Amniotic stem cell (primary cell): ENCODE results near the gene DNAL1.
A peak's percentile ranks its signal among the peaks of the same experiment; 100 is the strongest.
"Not testable (repeated sequence)": the region's sequence is repeated elsewhere in the genome, so short reads cannot be mapped to it uniquely, and the experiment has no call there.

Source experiments
- DNase-seq: peaks from one replicate; lab custom pipeline; 2025; lab: John Stamatoyannopoulos, UW

The DNAL1 gene

GRCh38 chr14:73640796-73641365 lies 3.9 kb upstream of the DNAL1 start:
- no peak for DNase-seq

GRCh38 chr14:73645248-73645610 lies 443 bp downstream of the DNAL1 start:
- DNase-seq, result no peak

- no peak for DNase-seq
These were observed 6.2 kb downstream of the DNAL1 start for GRCh38 chr14:73651005-73651404.

GRCh38 chr14:73655851-73656250 lies 11.1 kb downstream of the DNAL1 start:
- DNase-seq, result no peak

DNA sequence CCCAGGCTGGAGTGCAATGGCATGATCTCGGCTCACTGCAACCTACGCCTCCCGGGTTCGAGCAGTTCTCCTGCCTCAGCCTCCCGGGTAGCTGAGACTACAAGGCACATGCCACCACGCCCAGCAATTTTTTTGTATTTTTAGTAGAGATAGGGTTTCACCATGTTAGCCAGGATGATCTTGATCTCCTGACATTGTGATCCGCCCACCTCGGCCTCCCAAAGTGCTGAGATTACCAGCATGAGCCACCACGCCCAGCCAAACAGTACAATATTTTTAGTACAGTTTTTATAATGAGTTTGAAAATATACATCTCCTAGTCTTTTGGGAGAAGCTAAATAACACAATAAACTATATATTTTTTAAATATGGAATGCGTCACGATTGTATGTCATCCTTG lies 14.4 kb downstream of the DNAL1 start:
- not testable (repeated sequence) for DNase-seq

DNA sequence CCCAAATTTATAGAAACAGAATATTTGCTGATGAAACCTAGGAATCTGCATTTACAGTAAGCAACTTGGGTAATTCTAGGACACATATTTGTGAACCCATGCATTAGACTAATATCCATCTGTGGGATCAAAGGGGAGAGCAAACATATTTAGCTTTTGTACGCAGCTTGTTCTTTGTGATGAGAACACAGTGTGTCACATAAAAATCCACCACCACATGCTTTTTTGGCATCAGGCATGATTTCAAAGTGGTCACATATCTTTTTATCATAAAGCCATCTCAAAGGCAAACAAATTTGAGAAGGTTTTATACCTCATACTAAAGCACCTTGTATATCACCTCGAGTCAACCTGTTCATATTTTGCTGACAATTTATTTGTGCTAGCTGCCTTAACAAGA lies 15.7 kb downstream of the DNAL1 start:
- no peak for DNase-seq

GRCh38 chr14:73661872-73662271 lies 17.1 kb downstream of the DNAL1 start:
- no peak for DNase-seq

GRCh38 chr14:73662487-73662943 lies 17.7 kb downstream of the DNAL1 start:
- peak; percentile 81 for DNase-seq

- no peak for DNase-seq
These were observed 18.9 kb downstream of the DNAL1 start for GRCh38 chr14:73663548-73664212.

- no peak for DNase-seq
These were observed 20.3 kb downstream of the DNAL1 start for GRCh38 chr14:73665130-73665529.

DNA sequence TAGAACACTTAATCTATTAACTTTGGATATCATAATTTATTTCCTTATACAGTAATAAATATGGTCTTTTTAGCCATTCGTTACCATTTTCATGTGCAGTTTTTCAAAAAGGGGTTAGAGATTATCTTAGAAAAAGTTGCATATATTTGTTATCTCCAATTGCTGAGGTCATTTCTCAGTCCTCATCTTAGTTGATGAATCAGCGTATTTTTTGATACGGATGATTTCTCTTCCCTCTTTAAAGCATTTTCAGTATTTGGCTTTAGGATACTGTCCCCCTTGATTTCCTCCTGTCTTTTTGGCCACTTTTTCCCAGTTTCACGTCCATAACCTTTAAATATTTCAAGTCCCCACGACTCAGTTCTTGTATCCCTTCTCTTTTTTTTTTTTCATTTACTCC lies 21.8 kb downstream of the DNAL1 start:
- DNase-seq, result no peak

DNA sequence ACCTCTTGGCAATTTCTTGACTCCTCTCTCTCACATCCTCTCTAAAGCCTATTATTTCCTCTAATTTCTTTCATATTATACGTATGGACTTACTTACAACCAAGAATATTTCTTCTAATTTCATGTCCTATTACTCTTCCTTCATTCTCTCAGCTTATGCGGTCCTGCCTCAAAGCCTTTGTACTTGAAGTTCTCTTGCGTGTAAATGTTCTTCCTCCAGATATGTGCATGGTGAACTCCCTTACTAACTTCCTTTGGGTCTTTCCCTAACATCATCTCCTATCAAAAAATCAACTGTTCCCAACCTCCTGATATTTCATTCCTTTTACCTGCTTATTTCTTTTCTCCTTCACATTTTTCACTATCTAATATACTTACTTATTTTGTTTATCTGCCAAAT lies 23.1 kb downstream of the DNAL1 start:
- DNase-seq, result no peak

GRCh38 chr14:73674986-73675385 lies 30.2 kb downstream of the DNAL1 start:
- DNase-seq, result no peak

GRCh38 chr14:73678698-73679097 lies 33.9 kb downstream of the DNAL1 start:
- DNase-seq, result no peak

DNA sequence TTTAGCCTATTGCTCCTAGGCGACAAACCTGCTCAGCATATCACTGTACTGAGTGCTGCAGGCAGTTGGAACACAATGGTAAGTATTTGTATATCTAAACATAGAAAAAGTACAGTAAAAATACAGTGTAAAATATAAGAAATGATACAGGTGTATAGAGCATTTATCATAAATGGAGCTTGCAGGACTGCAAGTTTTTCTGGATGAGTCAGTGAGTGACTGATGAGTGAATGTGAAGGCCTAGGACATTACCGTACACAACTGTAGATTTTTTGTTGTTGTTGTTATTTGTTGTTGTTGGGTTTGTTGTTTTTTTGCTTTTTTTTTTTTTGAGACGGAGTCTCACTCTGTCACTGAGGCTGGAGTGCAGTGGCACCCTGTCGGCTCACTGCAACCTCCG lies 36.0 kb downstream of the DNAL1 start:
- DNase-seq, result no peak

DNA sequence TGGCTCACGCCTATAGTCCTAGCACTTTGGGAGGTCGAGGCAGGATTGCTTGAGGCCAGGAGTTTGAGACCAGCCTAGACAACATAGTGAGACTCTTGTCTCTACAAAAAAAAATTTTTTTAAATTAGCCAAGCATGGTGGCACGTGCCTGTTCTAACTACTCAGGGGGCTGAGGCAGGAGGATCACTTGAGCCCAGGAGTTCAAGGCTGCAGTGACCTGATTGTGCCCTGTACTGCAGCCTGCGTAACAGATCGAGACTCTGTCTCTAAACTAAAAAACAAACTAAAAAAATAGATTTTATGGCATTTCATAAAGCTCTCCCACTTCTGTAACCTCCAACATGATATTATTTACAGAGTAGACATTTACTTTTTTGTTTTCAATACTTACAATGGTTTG lies 39.8 kb downstream of the DNAL1 start:
- DNase-seq, result no peak

DNA sequence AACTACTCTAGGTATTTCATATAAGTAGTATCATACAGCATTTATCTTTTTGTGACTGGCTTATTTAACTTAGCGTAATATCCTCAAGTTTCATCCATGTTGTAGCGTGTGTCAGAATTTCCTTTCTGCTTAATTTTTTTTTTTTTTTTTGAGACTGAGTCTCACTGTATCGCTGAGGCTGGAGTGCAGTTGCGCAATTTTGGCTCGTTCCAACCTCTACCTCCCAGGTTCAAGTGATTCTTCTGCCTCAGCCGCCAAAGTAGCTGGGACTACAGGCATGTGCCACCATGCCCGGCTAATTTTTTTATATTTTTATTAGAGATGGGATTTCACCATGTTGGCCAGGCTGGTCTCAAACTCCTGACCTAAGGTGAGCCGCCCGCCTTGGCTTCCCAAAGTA lies 40.5 kb downstream of the DNAL1 start:
- no peak for DNase-seq

GRCh38 chr14:73686901-73687300 lies 42.1 kb downstream of the DNAL1 start:
- no peak for DNase-seq

GRCh38 chr14:73694083-73694482 lies 49.3 kb downstream of the DNAL1 start:
- no peak for DNase-seq

GRCh38 chr14:73695082-73695481 lies 50.3 kb downstream of the DNAL1 start:
- DNase-seq, result no peak

- DNase-seq, result no peak
These were observed 51.2 kb downstream of the DNAL1 start for GRCh38 chr14:73695997-73696396.

DNA sequence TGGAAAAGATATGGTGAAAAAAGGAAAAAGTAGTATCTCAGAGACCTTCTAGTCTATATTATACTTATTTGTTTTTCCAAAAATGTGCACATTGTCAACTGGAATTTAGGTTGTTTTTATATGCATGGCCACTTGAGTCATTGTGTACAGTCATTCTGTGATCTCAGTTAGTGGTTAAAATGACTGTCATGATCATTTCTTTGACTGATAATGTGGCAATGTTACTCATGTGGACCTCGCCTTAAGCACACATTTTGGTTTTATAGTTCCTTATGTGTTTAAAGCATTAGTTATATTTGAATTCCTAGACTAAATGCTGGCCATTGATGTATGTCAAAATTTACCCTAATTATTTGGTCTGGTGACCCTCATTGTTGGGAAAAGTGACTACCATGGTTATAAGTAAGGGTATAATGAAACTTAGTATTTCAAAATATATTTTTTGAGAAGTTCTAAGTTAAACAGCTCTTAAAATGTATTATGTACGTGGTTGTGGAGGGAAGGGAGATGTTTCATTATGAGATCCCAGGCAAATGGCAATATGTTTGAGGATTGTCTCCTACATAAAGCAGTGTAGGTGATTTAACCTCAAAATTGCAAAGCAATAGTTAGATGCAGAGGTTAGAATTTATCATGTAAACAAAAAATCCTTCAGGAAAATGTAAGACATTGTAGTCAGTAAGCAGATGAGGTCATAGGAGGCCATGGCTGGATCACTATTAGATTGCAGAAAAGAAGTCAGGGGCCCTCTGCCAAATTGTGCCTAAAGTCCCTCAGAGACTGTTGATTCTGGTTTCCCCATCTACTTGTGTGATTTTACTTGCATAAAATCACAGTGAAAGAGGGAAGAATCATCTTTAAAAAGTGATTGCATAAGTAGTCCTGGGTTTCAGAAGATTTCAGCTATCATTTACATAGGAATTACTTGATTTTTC lies 51.9 kb downstream of the DNAL1 start:
- DNase-seq, result no peak

DNA sequence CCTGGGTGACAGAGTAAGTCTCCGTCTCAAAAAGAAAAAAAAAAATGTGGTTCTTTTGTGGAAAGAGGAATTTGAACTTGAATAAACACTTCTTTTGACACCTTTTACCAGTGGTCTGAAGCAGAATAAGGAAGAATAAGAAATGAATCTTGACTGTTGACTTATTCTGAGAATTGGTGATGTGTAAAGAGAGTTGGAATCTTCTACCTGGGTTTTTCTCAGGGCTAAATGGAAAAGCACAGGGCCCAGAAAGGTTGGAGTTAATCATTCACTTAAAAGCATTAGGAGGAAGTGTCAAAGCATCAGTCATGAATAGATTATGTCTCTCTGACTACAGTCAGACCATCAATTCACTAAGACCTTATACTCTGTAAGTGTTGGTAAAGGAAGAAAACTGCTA lies 55.5 kb downstream of the DNAL1 start:
- no peak for DNase-seq
